ENCODE results near the gene PLCB1. TPM values are rescaled to one million over a fixed set of nuclear protein-coding genes. Genes with fewer than 3 reads are reported as not detected.
A peak's percentile ranks its signal among the peaks of the same experiment; 100 is the strongest.

PLCB1 gene
- polyA plus RNA-seq, 1 donor: 39.2 TPM

GRCh38 chr20:8210749-8211148 is 78.7 kb downstream of the PLCB1 start:
- no peak for DNase-seq

DNA sequence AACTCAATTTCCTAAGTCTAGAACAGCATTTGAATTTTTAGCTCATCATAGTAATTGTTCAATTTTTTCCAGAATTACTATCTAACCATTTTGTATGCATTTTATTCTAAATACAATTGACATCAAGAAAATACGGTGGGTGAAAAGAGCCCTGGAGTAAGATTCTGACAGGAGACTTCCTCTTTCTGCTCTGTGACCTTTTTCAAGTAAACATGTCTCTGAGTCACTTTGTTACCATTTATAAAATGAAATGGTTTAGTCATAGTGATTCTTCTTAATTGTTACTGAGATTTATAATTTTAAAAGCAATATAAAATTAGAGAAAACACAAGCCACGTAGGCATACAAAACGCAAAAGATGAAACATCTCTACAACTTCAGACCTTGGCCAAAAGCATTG is 80.2 kb downstream of the PLCB1 start:
- no peak for DNase-seq

- no peak for DNase-seq
Observed at GRCh38 chr20:8213270-8213669, 81.2 kb downstream of the PLCB1 start.

GRCh38 chr20:8213831-8214587 is 81.9 kb downstream of the PLCB1 start:
- DNase-seq: no peak

- DNase-seq: peak; percentile 45
Observed at GRCh38 chr20:8215361-8215781, 83.3 kb downstream of the PLCB1 start.

GRCh38 chr20:8216375-8217200 is 84.5 kb downstream of the PLCB1 start:
- no peak for DNase-seq

GRCh38 chr20:8218861-8219260 is 86.8 kb downstream of the PLCB1 start:
- DNase-seq: no peak

- DNase-seq: no peak
Observed at GRCh38 chr20:8219403-8219802, 87.3 kb downstream of the PLCB1 start.

DNA sequence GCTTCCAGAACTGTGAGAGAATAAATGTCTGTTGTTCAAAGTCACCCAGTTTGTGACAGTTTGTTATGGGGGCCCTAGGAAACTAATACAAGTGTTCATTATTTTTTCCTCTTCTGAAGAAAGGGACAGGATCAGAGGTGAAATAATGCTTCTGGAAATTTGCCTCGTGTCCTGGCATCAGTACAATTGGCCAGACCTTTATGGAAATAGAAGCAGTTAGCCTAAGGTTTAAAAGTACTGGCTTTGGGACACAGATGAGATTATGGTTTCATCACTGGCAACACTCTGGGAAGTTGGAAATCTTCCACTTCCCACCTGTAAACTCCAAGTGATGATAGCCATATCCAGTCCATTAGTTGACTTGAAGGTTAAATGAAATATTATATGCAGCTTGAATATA is 88.7 kb downstream of the PLCB1 start:
- no peak for DNase-seq

DNA sequence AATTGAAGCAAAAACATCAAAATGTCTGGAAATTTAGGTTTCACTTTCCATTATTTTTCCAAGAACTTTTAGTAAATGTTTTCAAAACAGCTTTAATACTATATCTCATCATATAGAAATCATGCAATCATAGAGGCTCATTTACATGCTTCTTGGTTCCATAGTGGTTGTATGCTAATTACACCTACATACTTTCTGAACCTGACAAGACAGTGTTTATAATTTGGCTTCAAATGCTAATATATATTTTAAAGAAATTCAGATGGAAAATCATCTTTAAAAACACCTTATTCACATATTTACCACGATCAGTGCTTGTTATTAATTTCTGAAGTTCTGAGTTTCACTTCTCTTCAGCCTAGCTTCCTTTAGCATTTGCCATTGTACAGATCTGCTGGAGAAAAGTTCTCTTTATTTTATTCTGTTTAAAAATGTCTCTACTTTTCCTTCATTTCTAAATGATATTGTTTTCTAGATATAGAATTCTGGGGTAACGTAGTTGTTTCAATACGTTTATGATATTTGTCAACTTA is 89.9 kb downstream of the PLCB1 start:
- no peak for DNase-seq

GRCh38 chr20:8223091-8223870 is 91.2 kb downstream of the PLCB1 start:
- no peak for DNase-seq

- DNase-seq: no peak
Observed at GRCh38 chr20:8225658-8226057, 93.6 kb downstream of the PLCB1 start.

- no peak for DNase-seq
Observed at GRCh38 chr20:8226106-8226505, 94.0 kb downstream of the PLCB1 start.

GRCh38 chr20:8227293-8227692 is 95.2 kb downstream of the PLCB1 start:
- no peak for DNase-seq

DNA sequence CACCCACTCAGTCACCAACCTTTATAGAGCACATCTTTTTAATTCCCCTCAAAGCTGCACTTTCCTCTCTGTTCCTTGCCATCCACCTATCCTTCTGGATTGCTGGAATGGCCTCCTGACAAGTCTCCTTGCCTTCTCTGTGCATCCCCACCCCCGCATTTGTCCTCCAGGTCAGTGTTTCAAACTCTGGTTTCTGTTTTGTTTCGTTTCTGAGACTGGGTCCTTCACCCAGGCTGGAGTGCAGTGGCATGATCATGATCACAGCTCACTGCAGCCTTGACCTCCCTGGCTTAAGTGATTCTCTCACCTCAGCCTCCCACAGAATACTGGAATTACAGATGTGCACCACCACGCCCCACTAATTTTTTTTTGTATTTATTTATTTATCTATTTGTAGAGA is 96.2 kb downstream of the PLCB1 start:
- no peak for DNase-seq

- no peak for DNase-seq
Observed at GRCh38 chr20:8229090-8229489, 97.0 kb downstream of the PLCB1 start.

DNA sequence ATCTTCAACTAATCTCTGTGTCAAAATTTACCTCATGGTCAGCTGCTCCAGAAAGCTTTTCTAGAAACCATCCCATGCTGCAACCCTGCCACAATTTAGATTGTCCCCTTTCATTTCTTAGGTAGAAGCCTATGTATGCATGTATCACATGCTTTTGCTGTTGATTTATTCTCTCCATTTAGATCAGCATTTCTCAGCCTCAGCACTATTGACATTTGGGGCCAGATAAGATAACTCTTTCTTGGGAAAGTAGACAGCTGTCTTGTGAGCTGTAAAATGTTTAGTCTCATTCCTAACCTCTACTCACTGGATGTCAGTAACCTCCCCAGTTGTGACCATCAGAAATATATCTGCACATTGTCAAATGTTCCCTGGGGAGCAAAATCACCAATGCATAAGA is 99.0 kb downstream of the PLCB1 start:
- DNase-seq: no peak

DNA sequence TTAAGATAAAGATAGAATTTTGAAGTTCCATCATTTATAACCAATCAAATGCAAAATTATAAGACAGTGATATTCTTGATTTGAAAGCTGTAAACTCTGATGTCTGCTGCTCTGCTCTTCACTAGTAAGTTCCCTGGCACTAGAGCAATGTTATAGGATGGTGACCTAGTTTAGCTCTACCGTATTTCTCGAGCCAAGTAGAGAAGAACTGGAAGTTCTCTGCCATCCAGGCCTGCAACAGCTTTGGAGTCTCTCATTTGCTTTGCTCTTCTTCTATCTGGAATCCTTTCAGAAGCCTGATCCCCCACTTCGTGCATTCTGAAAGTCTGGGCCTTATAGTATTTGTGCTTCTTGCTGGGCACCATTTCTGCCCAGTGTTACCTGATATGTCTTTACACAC is 100.3 kb downstream of the PLCB1 start:
- no peak for DNase-seq

DNA sequence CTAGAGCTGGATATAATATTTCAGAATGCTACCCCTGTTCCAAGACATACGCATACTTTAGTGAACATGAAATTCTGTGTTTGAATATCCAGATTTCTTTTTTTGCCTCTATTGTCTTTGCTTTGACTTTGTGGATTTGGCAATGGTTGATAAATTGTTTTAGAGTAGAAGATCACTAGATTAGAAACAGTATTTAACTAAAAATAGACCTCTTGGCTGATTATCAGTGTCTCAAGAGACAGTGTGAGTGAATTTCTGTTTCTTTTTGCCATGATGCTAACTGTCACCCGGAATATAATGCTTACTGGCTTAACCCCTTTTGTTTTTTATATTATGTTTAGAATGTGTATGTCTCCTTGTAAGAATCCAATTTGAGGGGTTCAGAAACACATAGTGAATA is 102.5 kb downstream of the PLCB1 start:
- no peak for DNase-seq

DNA sequence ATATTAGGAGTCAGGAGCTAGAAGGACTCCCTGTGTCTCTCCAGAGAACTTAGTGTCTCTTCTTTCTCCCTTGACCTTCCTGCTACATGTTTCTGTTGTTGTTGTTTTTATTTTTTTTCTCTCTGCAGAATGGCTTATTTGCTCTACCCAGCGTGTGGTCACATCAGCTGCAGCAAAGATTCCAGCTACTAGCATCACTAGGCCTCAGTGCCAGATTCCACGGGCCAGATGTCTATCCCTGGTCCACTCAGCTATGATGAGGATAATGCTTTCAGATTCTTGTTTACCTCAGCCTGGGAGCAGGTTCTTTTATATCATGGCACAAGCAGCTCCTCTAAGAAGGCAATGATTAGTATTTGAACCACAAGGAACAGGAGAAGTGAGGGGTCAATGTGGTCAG is 110.0 kb downstream of the PLCB1 start:
- DNase-seq: no peak

DNA sequence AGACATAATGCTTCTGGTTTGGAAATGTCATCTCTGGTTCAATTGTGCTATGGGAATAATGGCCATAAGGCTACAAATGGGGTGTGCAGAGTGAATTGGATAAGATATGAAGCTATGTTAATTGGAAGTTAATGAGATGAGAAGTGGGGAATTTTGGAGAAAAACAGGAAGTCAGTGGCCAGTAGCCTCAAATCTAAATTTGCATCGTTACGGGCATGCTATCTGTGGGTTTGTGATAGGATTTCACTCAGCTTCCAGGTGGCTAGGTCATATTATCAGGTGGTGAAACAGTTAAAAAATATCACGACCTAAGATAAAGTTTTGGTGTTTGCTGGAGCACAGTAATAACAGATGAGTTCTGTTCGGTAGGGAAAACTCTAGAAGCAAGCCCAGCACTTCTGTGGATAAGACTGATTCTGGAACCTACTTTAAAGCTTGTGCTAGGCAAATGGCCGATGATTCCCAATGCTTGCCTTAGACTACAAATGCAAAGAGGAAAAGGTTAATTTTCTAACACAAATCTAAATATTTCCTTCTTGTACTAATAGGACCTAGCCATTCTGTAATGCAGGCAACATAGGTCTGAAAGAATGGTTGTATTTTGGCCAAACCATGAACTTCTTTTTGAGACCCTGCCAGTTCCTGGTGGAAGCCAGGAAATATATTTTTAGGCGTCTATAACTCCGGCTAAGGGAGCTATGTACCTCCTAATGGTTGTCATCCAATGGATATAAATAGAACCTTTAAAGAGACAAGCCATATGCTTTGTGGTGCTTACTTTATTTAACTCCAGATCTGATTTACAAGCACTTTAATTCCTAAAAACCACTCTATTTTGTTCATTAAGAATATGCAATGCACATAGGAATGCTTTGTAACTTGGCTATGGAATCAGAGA is 111.0 kb downstream of the PLCB1 start:
- DNase-seq: peak; percentile 27

Data from left kidney (tissue), 2 donors.